IMR-90 (cell line): ENCODE measurements around the gene ARHGEF33. TPM values are rescaled to one million over a fixed set of nuclear protein-coding genes. Genes with fewer than 3 reads are reported as not detected.

Source experiments
- ATAC-seq: fragments of 200-7000 bp; cut with Tn5 transposase; 2 replicates; pipeline ENCODE4 v1.9.1; 2020; ENCODE audit warnings: low read depth, mild to moderate bottlenecking, moderate library complexity
- BruUV-seq: library from RNA; stranded (reverse); fragments of 400-500 nt; replicated peaks from 2 replicates; lab custom pipeline; 2021; lab: Mats Ljungman, UMichigan
- CTCF ChIA-PET: fragments of 300-600 bp; formaldehyde crosslinking; extraction: SDS; loops from one replicate; lab custom pipeline; 2021; ENCODE audit warnings: antibody characterized with exemption; lab: Yijun Ruan, JAX
- POLR2A ChIA-PET: fragments of 300-600 bp; sonication (Branson Sonifier 250); formaldehyde crosslinking; loops from one replicate; lab custom pipeline; 2022; ENCODE audit warnings: antibody characterized with exemption; ENCODE audit not compliant: unreplicated experiment; lab: Charles Lee
- DNase-seq: peaks from one replicate; pipeline ENCODE4 v3.0.0; 2013
- H2AFZ ChIP-seq: replicated peaks from 2 replicates; pipeline ENCODE3; 2013; ENCODE audit warnings: low read length, mild to moderate bottlenecking; ENCODE audit not compliant: poor library complexity
- H2AK5ac ChIP-seq: 2 replicates; pipeline ENCODE4 v1.6.1; 2013; ENCODE audit warnings: low read depth, low read length, inconsistent platforms
- H2AK9ac ChIP-seq: replicated peaks from 2 replicates; pipeline ENCODE3; 2013; ENCODE audit warnings: mild to moderate bottlenecking, low read depth, low read length, moderate library complexity; ENCODE audit not compliant: poor library complexity
- H2BK120ac ChIP-seq: 2 replicates; pipeline ENCODE4 v1.6.1; 2013; ENCODE audit warnings: low read depth, low read length, inconsistent platforms
- H2BK15ac ChIP-seq: 3 replicates; pipeline ENCODE4 v1.6.1; 2013; ENCODE audit warnings: low read depth, low read length, inconsistent platforms
- H2BK20ac ChIP-seq: 2 replicates; pipeline ENCODE4 v1.6.1; 2013; ENCODE audit warnings: low read depth, mild to moderate bottlenecking, inconsistent platforms, low read length, moderate library complexity
- H2BK5ac ChIP-seq: 2 replicates; pipeline ENCODE4 v1.6.1; 2013; ENCODE audit warnings: mild to moderate bottlenecking, low read depth, low read length, inconsistent platforms; ENCODE audit not compliant: poor library complexity, severe bottlenecking
- H3K14ac ChIP-seq: replicated peaks from 2 replicates; pipeline ENCODE4 v1.6.1; 2013; ENCODE audit warnings: low read depth, low read length, inconsistent platforms
- H3K18ac ChIP-seq: 2 replicates; pipeline ENCODE4 v1.6.1; 2013; ENCODE audit warnings: low read depth, low read length, control low read depth
- H3K23ac ChIP-seq: 2 replicates; pipeline ENCODE4 v1.6.1; 2013; ENCODE audit warnings: low read depth, low read length, inconsistent platforms
- H3K27ac ChIP-seq: 2 replicates; pipeline ENCODE4 v1.5.1; 2013; ENCODE audit warnings: mild to moderate bottlenecking, control low read depth, low read length; ENCODE audit not compliant: insufficient read depth
- H3K27me3 ChIP-seq: 2 replicates; pipeline ENCODE4 v1.6.1; 2013; ENCODE audit warnings: low read length; ENCODE audit not compliant: control insufficient read depth, insufficient read depth
- H3K36me3 ChIP-seq: 2 replicates; pipeline ENCODE4 v1.6.1; 2013; ENCODE audit warnings: low read length, mixed read lengths; ENCODE audit not compliant: control insufficient read depth, insufficient read depth
- H3K4ac ChIP-seq: 2 replicates; pipeline ENCODE4 v1.6.1; 2013; ENCODE audit warnings: low read depth, low read length, inconsistent platforms
- H3K4me1 ChIP-seq: 2 replicates; pipeline ENCODE4 v1.6.1; 2013; ENCODE audit warnings: low read length, mixed read lengths; ENCODE audit not compliant: control insufficient read depth, insufficient read depth
- H3K4me2 ChIP-seq: 2 replicates; pipeline ENCODE4 v1.6.1; 2013; ENCODE audit warnings: low read depth, mild to moderate bottlenecking, control low read depth, low read length, moderate library complexity
- H3K4me3 ChIP-seq: 2 replicates; pipeline ENCODE4 v1.5.1; 2013; ENCODE audit warnings: low read depth, mild to moderate bottlenecking, control low read depth, low read length, moderate library complexity; ENCODE audit not compliant: insufficient read depth
- H3K56ac ChIP-seq: 2 replicates; pipeline ENCODE4 v1.6.1; 2013; ENCODE audit warnings: low read length, inconsistent platforms; ENCODE audit not compliant: insufficient read depth; ENCODE audit errors: extremely low read depth
- H3K79me1 ChIP-seq, 2 experiments: 2 replicates each; pipeline ENCODE4 v1.6.1; 2013; ENCODE audit warnings: low read length in 2 of 2, inconsistent platforms in 1 of 2, low read depth in 1 of 2
- H3K9ac ChIP-seq: 2 replicates; pipeline ENCODE4 v1.6.1; 2013; ENCODE audit warnings: low read depth, low read length, control low read depth
- H3K9me1 ChIP-seq: 2 replicates; pipeline ENCODE4 v1.6.1; 2013; ENCODE audit warnings: low read length, inconsistent platforms; ENCODE audit not compliant: insufficient read depth
- H3K9me3 ChIP-seq: 2 replicates; pipeline ENCODE4 v1.6.1; 2013; ENCODE audit warnings: low read length; ENCODE audit not compliant: control insufficient read depth, insufficient read depth
- H4K20me1 ChIP-seq: 2 replicates; pipeline ENCODE4 v1.6.1; 2013; ENCODE audit warnings: low read length, inconsistent platforms; ENCODE audit not compliant: insufficient read depth
- H4K5ac ChIP-seq: 2 replicates; pipeline ENCODE4 v1.6.1; 2013; ENCODE audit warnings: mild to moderate bottlenecking, low read depth, low read length, control low read depth
- H4K8ac ChIP-seq, 2 experiments: 2 replicates each; pipeline ENCODE4 v1.6.1; 2013; ENCODE audit warnings: low read depth in 2 of 2, low read length in 2 of 2, control low read depth in 1 of 2, inconsistent platforms in 1 of 2
- H4K91ac ChIP-seq: 2 replicates; pipeline ENCODE4 v1.6.1; 2013; ENCODE audit warnings: low read depth, low read length, inconsistent platforms; ENCODE audit not compliant: insufficient read depth
- BHLHE40 ChIP-seq: fragments of 150-350 bp; IDR thresholded peaks from 2 replicates; pipeline ENCODE4 v1.6.1; 2016; ENCODE audit warnings: mild to moderate bottlenecking, low read depth, low read length
- CEBPB ChIP-seq: IDR thresholded peaks from 2 replicates; pipeline ENCODE4 v1.6.1; 2012; ENCODE audit warnings: low read depth, low read length, improper control_type of control experiment
- CTCF ChIP-seq: conservative IDR thresholded peaks from 2 replicates; pipeline ENCODE4 v1.5.1; 2012; ENCODE audit warnings: mild to moderate bottlenecking, low read depth, low read length, improper control_type of control experiment
- ELK1 ChIP-seq: fragments of 150-350 bp; IDR thresholded peaks from 2 replicates; pipeline ENCODE4 v1.6.1; 2016; ENCODE audit warnings: low read depth, mild to moderate bottlenecking, low read length, moderate library complexity, borderline replicate concordance
- FOS ChIP-seq: fragments of 150-350 bp; IDR thresholded peaks from 2 replicates; pipeline ENCODE4 v1.6.1; 2016; ENCODE audit warnings: low read depth, low read length
- MAFK ChIP-seq: IDR thresholded peaks from 2 replicates; pipeline ENCODE4 v1.6.1; 2012; ENCODE audit warnings: low read depth, low read length, improper control_type of control experiment
- MXI1 ChIP-seq: IDR thresholded peaks from 2 replicates; pipeline ENCODE4 v1.6.1; 2012; ENCODE audit warnings: low read depth, mild to moderate bottlenecking, low read length, moderate library complexity, borderline replicate concordance
- NFE2L2 ChIP-seq: fragments of 150-350 bp; IDR thresholded peaks from 2 replicates; pipeline ENCODE4 v1.6.1; 2016; ENCODE audit warnings: low read depth, mild to moderate bottlenecking, low read length
- POLR2A ChIP-seq: IDR thresholded peaks from 2 replicates; pipeline ENCODE4 v1.6.1; 2012; ENCODE audit warnings: mild to moderate bottlenecking, low read depth, low read length
- RCOR1 ChIP-seq: IDR thresholded peaks from 2 replicates; pipeline ENCODE4 v1.6.1; 2012; ENCODE audit warnings: mild to moderate bottlenecking, low read length, improper control_type of control experiment; ENCODE audit not compliant: insufficient replicate concordance
- RFX5 ChIP-seq: IDR thresholded peaks from 2 replicates; pipeline ENCODE4 v1.8.0; 2012; ENCODE audit warnings: low read depth, mild to moderate bottlenecking, low read length, moderate library complexity
- SMC3 ChIP-seq: fragments of 150-350 bp; IDR thresholded peaks from 2 replicates; pipeline ENCODE4 v1.6.1; 2016; ENCODE audit warnings: low read depth, mild to moderate bottlenecking, antibody characterized with exemption, low read length, moderate library complexity
- USF2 ChIP-seq: fragments of 150-350 bp; IDR thresholded peaks from 2 replicates; pipeline ENCODE4 v1.6.1; 2017; ENCODE audit warnings: mild to moderate bottlenecking, antibody characterized with exemption, low read length, low read depth
- WGBS, 2 experiments: methylation state at CpG; one replicate each; pipeline versions ENCODE4 v1.1.5 to v1.1.7; 2013; ENCODE audit warnings: missing lambda C conversion rate in 2 of 2; ENCODE audit not compliant: insufficient read length in 1 of 2; ENCODE audit errors: extremely low coverage in 2 of 2; 5-methylcytosine and 5-hydroxymethylcytosine counted together
- dilution Hi-C: fragments of 300-500 bp; cut with HindIII; formaldehyde crosslinking; loops from one replicate; pipeline ENCODE4 v1.14.3; 2018; ENCODE audit warnings: low sequenced_read_pairs; ENCODE audit not compliant: unreplicated experiment
- in situ Hi-C: fragments of 300-500 bp; cut with MboI; formaldehyde crosslinking; loops from 3 replicates; pipeline ENCODE4 v1.14.3; 2019; ENCODE audit warnings: low sequenced_read_pairs, inconsistent platforms, mixed read lengths
- intact Hi-C: fragments of 100-400 bp; cut with micrococcal nuclease; formaldehyde crosslinking; loops from 2 replicates; pipeline ENCODE4 v1.10.0; 2022
- polyA plus RNA-seq, 3 experiments: library from polyadenylated mRNA; depleted of rRNA; stranded (reverse); fragments of >200 nt; gene quantifications; 2 replicates each; pipeline ENCODE4 v1.2.3, GENCODE V29; 2012; ENCODE audit warnings: low replicate concordance in 1 of 3
- total RNA-seq: library from RNA; depleted of rRNA; stranded (reverse); fragments of >200 nt; gene quantifications from 2 replicates; pipeline ENCODE4 v1.2.3, GENCODE V29; 2012

ARHGEF33 gene
- total and polyA plus RNA-seq, 2 of the 4 experiments (the other 2 are of a cell fraction), result 0.18 to 0.21 TPM

- Histone ChIP-seq H3K36me3 (no peaks in the 10 kb centered on the region), H4K5ac (no peak overlapping the region), H3K4me2 (no peak overlapping the region), H3K18ac (no peak overlapping the region), H2BK120ac (no peak overlapping the region), H3K27me3 (no peaks in the 10 kb centered on the region), H3K9me3 (no peaks in the 10 kb centered on the region), H4K8ac (no peak overlapping the region), H2BK5ac (no peak overlapping the region), H2AK5ac (no peak overlapping the region), H3K23ac (no peak overlapping the region), H3K27ac (no peak overlapping the region), H3K9ac (no peak overlapping the region), H2BK15ac (no peak overlapping the region), H3K4me3 (no peak overlapping the region), H4K91ac (no peak overlapping the region), H3K4ac (no peak overlapping the region), H3K14ac (no peak overlapping the region), H2AFZ (no peak overlapping the region), H3K9me1 (no peaks in the 10 kb centered on the region), H3K56ac (no peak overlapping the region), H3K4me1 (peaks cover 2% of the 10 kb centered on the region; the same call in 1 of the 2 replicates), H4K20me1 (no peaks in the 10 kb centered on the region), H3K79me1 (no peaks in the 10 kb centered on the region), H2AK9ac (no peak overlapping the region), H2BK20ac (no peak overlapping the region)
- WGBS, 2 experiments, result no CpG with 5 or more reads among the region's 5 CpGs
- POLR2A ChIA-PET, result no interaction called here
- no peak for DNase-seq
- in situ Hi-C loops, result no loop called here
- dilution Hi-C loops, result no loop called here
- intact Hi-C loops, result no loop called here
- TF ChIP-seq MXI1, result no peak
- no peak for TF ChIP-seq NFE2L2
- no peak for TF ChIP-seq RFX5
- no peak for TF ChIP-seq BHLHE40
- no peak for TF ChIP-seq MAFK
- no peak for TF ChIP-seq USF2
- TF ChIP-seq RCOR1, result no peak
- no peak for TF ChIP-seq CEBPB
- TF ChIP-seq ELK1, result no peak
- TF ChIP-seq POLR2A, result no peak
- TF ChIP-seq SMC3, result no peak
- no peak for TF ChIP-seq FOS
- TF ChIP-seq CTCF, result no peak
- CTCF ChIA-PET, result no interaction called here
- BruUV-seq, result no TSS peak
- no peak for ATAC-seq
Measured at GRCh38 chr2:38966006-38966405, 76.3 kb downstream of the ARHGEF33 start.
